Measurements from ENCODE around the gene CD96. TPM values are rescaled to one million over a fixed set of nuclear protein-coding genes. Genes with fewer than 3 reads are reported as not detected.

The CD96 gene
- total RNA-seq, 2 experiments from 2014 or later = not detected

DNA sequence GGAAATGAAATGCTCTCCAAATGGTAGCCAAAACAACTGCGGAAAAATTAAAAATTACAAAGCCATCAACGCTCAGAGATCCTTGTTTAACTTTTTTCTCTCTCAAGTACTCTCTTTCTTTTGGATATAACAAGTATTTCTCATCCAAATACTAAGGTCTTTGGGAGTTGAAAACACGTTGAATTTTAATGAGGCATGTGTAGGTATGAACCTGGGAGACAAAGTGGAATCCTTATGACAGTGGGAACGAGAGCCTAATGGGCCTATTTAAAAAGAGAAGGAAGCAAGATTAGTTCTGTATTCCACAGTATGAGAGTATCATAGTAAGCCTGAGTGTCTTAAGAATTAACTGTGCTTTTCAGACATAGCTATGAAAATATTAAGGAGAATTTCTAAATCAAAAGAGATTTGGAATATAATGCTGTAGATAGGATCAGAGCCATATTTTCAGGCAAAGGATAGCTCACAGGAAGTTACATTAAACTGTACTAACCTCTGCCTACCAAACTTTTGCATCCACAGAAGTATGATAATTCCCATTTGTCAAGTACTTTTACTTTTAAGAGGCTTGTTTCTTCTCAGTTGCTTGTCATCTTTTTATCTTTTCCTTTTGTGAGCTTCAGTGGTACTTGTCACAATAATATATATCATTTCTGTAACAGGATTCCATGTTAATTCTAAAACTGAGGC is 759 bp downstream of the CD96 start:
- Histone ChIP-seq H3K9me3 (ENCODE audit: low read length) (no peaks in the 10 kb centered on the region), H3K4me3 (ENCODE audit: low read depth, low read length, poor library complexity, severe bottlenecking) (no peak overlapping the region), H4K20me1 (ENCODE audit: insufficient read depth, low read length) (no peaks in the 10 kb centered on the region), H3K36me3 (ENCODE audit: insufficient read depth, low read length) (no peaks in the 10 kb centered on the region), H3K79me2 (ENCODE audit: insufficient read depth, low read depth, low read length) (no peaks in the 10 kb centered on the region), H2AFZ (ENCODE audit: low read length) (no peak overlapping the region), H3K27ac (ENCODE audit: low read depth, low read length, poor library complexity, severe bottlenecking) (no peak overlapping the region), H3K4me1 (ENCODE audit: insufficient read depth, low read length, poor library complexity, severe bottlenecking) (peaks cover 3% of the 10 kb centered on the region), H3K4me2 (ENCODE audit: low read length) (no peak overlapping the region), H3K9me2 (ENCODE audit: insufficient read depth, low read length) (no peaks in the 10 kb centered on the region)
- BruUV-seq (replicated peaks) = no TSS peak
- ChIA-PET CTCF (ENCODE audit: unreplicated experiment) (no interaction called here), POLR2A (no interaction called here)
- intact Hi-C loops (cut with micrococcal nuclease; ENCODE audit: unreplicated experiment) = no loop called here
- no peak for TF ChIP-seq EZH2phosphoT487 (IDR thresholded peaks at IDR 0.05; ENCODE audit: borderline replicate concordance, low read depth, low read length)
- TF ChIP-seq, protein P1, sequence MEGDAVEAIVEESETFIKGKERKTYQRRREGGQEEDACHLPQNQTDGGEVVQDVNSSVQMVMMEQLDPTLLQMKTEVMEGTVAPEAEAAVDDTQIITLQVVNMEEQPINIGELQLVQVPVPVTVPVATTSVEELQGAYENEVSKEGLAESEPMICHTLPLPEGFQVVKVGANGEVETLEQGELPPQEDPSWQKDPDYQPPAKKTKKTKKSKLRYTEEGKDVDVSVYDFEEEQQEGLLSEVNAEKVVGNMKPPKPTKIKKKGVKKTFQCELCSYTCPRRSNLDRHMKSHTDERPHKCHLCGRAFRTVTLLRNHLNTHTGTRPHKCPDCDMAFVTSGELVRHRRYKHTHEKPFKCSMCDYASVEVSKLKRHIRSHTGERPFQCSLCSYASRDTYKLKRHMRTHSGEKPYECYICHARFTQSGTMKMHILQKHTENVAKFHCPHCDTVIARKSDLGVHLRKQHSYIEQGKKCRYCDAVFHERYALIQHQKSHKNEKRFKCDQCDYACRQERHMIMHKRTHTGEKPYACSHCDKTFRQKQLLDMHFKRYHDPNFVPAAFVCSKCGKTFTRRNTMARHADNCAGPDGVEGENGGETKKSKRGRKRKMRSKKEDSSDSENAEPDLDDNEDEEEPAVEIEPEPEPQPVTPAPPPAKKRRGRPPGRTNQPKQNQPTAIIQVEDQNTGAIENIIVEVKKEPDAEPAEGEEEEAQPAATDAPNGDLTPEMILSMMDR (conservative IDR thresholded peaks at IDR 0.05; ENCODE audit: low read length) = no peak
- no peak for DNase-seq (ENCODE audit: low spot score)

DNA sequence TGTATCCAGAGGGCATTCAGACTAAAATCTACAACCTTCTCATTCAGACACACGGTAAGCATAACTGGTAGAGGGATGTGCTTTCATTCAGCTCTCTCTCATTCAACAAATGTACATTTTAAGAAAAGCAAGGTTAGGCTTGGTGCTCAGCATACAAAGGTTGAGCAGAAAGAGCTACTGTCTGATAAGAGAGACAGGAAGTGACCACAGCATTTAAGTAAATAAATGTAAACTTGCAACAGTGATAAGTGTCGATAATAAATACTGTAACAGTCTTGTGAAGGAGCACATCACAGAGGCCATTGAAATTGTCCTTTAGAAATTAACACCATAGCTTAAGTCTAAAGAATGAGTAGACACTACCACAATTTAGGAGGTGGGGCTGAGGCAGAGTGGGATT is 3.4 kb downstream of the CD96 start:
- no peak for TF ChIP-seq EZH2phosphoT487 (IDR thresholded peaks at IDR 0.05; ENCODE audit: borderline replicate concordance, low read depth, low read length)
- TF ChIP-seq, protein P1 (conservative IDR thresholded peaks at IDR 0.05; ENCODE audit: low read length) = no peak
- no peak overlapping the region for H3K4me2 ChIP-seq (ENCODE audit: low read length)
- H3K4me1 ChIP-seq (ENCODE audit: insufficient read depth, low read length, poor library complexity, severe bottlenecking) = peaks cover 4% of the 10 kb centered on the region
- intact Hi-C loops (cut with micrococcal nuclease; ENCODE audit: unreplicated experiment) = no loop called here
- H2AFZ ChIP-seq (ENCODE audit: low read length) = no peak overlapping the region
- BruUV-seq (replicated peaks) = no TSS peak
- POLR2A ChIA-PET = interaction anchor here (1.6 kb wide), 1 partner anchor 23 kb away, joined by 3 read pairs; no protein-coding TSS in a partner anchor
- no peaks in the 10 kb centered on the region for H3K9me3 ChIP-seq (ENCODE audit: low read length)
- H3K79me2 ChIP-seq (ENCODE audit: insufficient read depth, low read depth, low read length) = no peaks in the 10 kb centered on the region
- no peak overlapping the region for H3K4me3 ChIP-seq (ENCODE audit: low read depth, low read length, poor library complexity, severe bottlenecking)
- H3K27ac ChIP-seq (ENCODE audit: low read depth, low read length, poor library complexity, severe bottlenecking) = no peak overlapping the region
- H3K36me3 ChIP-seq (ENCODE audit: insufficient read depth, low read length) = no peaks in the 10 kb centered on the region
- H3K9me2 ChIP-seq (ENCODE audit: insufficient read depth, low read length) = no peaks in the 10 kb centered on the region
- no peaks in the 10 kb centered on the region for H4K20me1 ChIP-seq (ENCODE audit: insufficient read depth, low read length)
- CTCF ChIA-PET (ENCODE audit: unreplicated experiment) = interaction anchor here (1.2 kb wide), 1 partner anchor 12 kb away, joined by 5 read pairs; no protein-coding TSS in a partner anchor
- no peak for DNase-seq (ENCODE audit: low spot score)

DNA sequence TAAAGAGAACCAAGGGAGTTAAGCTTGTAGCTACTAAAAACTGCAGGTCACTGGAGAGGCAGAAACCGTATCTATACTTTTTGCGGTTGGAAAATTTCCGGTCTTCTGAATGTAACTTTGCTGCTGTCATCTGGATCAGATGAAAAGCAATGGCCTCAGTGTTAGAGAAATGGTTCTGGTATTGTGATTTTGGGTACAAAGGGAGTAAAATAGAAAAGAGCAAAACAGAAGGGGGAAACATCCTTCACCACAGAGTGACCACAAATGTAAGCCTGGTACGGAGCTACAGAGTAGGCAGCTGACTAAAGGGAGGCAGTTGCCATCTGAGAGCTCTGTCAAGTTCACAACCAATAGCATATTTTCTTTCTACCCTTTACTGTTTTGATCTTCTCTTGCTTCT is 5.6 kb downstream of the CD96 start:
- Histone ChIP-seq H3K4me2 (ENCODE audit: low read length) (peak overlapping the region; percentile 23; the same call in 1 of the 2 replicates), H3K27ac (ENCODE audit: low read depth, low read length, poor library complexity, severe bottlenecking) (no peak overlapping the region), H4K20me1 (ENCODE audit: insufficient read depth, low read length) (no peaks in the 10 kb centered on the region), H3K36me3 (ENCODE audit: insufficient read depth, low read length) (no peaks in the 10 kb centered on the region), H3K9me2 (ENCODE audit: insufficient read depth, low read length) (no peaks in the 10 kb centered on the region), H3K79me2 (ENCODE audit: insufficient read depth, low read depth, low read length) (no peaks in the 10 kb centered on the region), H3K4me3 (ENCODE audit: low read depth, low read length, poor library complexity, severe bottlenecking) (no peak overlapping the region), H2AFZ (ENCODE audit: low read length) (no peak overlapping the region), H3K9me3 (ENCODE audit: low read length) (no peaks in the 10 kb centered on the region), H3K4me1 (ENCODE audit: insufficient read depth, low read length, poor library complexity, severe bottlenecking) (peaks cover 4% of the 10 kb centered on the region)
- intact Hi-C loops (cut with micrococcal nuclease; ENCODE audit: unreplicated experiment) = no loop called here
- CTCF ChIA-PET (ENCODE audit: unreplicated experiment) = no interaction called here
- DNase-seq (ENCODE audit: low spot score) = peak; percentile 1
- no TSS peak for BruUV-seq (replicated peaks)
- POLR2A ChIA-PET = no interaction called here
- TF ChIP-seq, protein P1 (conservative IDR thresholded peaks at IDR 0.05; ENCODE audit: low read length) = no peak
- TF ChIP-seq EZH2phosphoT487 (IDR thresholded peaks at IDR 0.05; ENCODE audit: borderline replicate concordance, low read depth, low read length) = no peak

All from OCI-LY7 (cell line).